Activated CD8-positive, alpha-beta memory T cell treated with anti-CD3 and anti-CD28 coated beads for 36 hours (primary cell): ENCODE data around the gene GPHN. TPM values are rescaled to one million over a fixed set of nuclear protein-coding genes. Genes with fewer than 3 reads are reported as not detected.
"Not testable (repeated sequence)": the region's sequence is repeated elsewhere in the genome, so short reads cannot be mapped to it uniquely, and the experiment has no call there.

Source experiments
- CTCF ChIA-PET: fragments of 350-600 bp; sonication (Branson Sonifier 250); formaldehyde crosslinking; loops from one replicate; lab custom pipeline; 2021; ENCODE audit warnings: antibody characterized with exemption; lab: Charles Lee
- POLR2A ChIA-PET: fragments of 350-600 bp; sonication (Branson Sonifier 250); formaldehyde crosslinking; loops from one replicate; lab custom pipeline; 2021; ENCODE audit warnings: antibody characterized with exemption; lab: Charles Lee
- total RNA-seq, 2 experiments: library from RNA; stranded (reverse); gene quantifications; one replicate each; pipeline ENCODE4 v1.2.3, GENCODE V29; 2021

Gene GPHN
- total RNA-seq, 2 experiments from 2014 or later = 14.6 to 15.5 TPM

GRCh38 chr14:66731298-66731697 lies 223.4 kb downstream of the GPHN start:
- CTCF ChIA-PET, POLR2A ChIA-PET: not testable (repeated sequence)

- ChIA-PET POLR2A (no interaction called here), CTCF (no interaction called here)
Measured at GRCh38 chr14:66735853-66736252, 227.9 kb downstream of the GPHN start.

GRCh38 chr14:66739826-66740225 lies 231.9 kb downstream of the GPHN start:
- ChIA-PET CTCF (interaction anchor here (0.7 kb wide), 1 partner anchor 30 kb away, joined by 5 read pairs; no protein-coding TSS in a partner anchor), POLR2A (no interaction called here)

GRCh38 chr14:66745078-66745477 lies 237.1 kb downstream of the GPHN start:
- ChIA-PET CTCF (no interaction called here), POLR2A (no interaction called here)

- ChIA-PET CTCF (interaction anchor here (0.6 kb wide), 1 partner anchor 25 kb away, joined by 7 read pairs; no protein-coding TSS in a partner anchor), POLR2A (no interaction called here)
Measured at GRCh38 chr14:66746316-66747006, 238.5 kb downstream of the GPHN start.

- POLR2A ChIA-PET = no interaction called here
- CTCF ChIA-PET = no interaction called here
Measured at GRCh38 chr14:66752109-66752508, 244.2 kb downstream of the GPHN start.

GRCh38 chr14:66758031-66758613 lies 250.2 kb downstream of the GPHN start:
- ChIA-PET POLR2A (no interaction called here), CTCF (no interaction called here)

- ChIA-PET CTCF (no interaction called here), POLR2A (no interaction called here)
Measured at GRCh38 chr14:66772146-66772545, 264.2 kb downstream of the GPHN start.

GRCh38 chr14:66782853-66783252 lies 274.9 kb downstream of the GPHN start:
- CTCF ChIA-PET = no interaction called here

GRCh38 chr14:66790101-66790500 lies 282.2 kb downstream of the GPHN start:
- ChIA-PET CTCF (no interaction called here), POLR2A (interaction anchor here (0.7 kb wide), 1 partner anchor 182 kb away, joined by 3 read pairs; no protein-coding TSS in a partner anchor)

More at GRCh38 chr14:66782853-66783252, 274.9 kb downstream of the GPHN start:
- POLR2A ChIA-PET = no interaction called here

GRCh38 chr14:66802962-66803361 lies 295.0 kb downstream of the GPHN start:
- CTCF ChIA-PET = no interaction called here
- POLR2A ChIA-PET = no interaction called here

GRCh38 chr14:66804141-66804540 lies 296.2 kb downstream of the GPHN start:
- CTCF ChIA-PET = no interaction called here
- POLR2A ChIA-PET = no interaction called here

GRCh38 chr14:66813636-66814035 lies 305.7 kb downstream of the GPHN start:
- POLR2A ChIA-PET = no interaction called here

GRCh38 chr14:66815687-66816086 lies 307.7 kb downstream of the GPHN start:
- ChIA-PET CTCF (no interaction called here), POLR2A (no interaction called here)

More at GRCh38 chr14:66813636-66814035, 305.7 kb downstream of the GPHN start:
- CTCF ChIA-PET = no interaction called here

- CTCF ChIA-PET = no interaction called here
- POLR2A ChIA-PET = no interaction called here
Measured at GRCh38 chr14:66824251-66824650, 316.3 kb downstream of the GPHN start.

GRCh38 chr14:66827182-66827581 lies 319.2 kb downstream of the GPHN start:
- POLR2A ChIA-PET = no interaction called here

GRCh38 chr14:66831173-66831572 lies 323.2 kb downstream of the GPHN start:
- ChIA-PET POLR2A (no interaction called here), CTCF (no interaction called here)

More at GRCh38 chr14:66827182-66827581, 319.2 kb downstream of the GPHN start:
- CTCF ChIA-PET = no interaction called here

- POLR2A ChIA-PET = no interaction called here
- CTCF ChIA-PET = no interaction called here
Measured at GRCh38 chr14:66833816-66834215, 325.9 kb downstream of the GPHN start.

- POLR2A ChIA-PET, CTCF ChIA-PET: not testable (repeated sequence)
Measured at GRCh38 chr14:66837436-66837835, 329.5 kb downstream of the GPHN start.

- CTCF ChIA-PET = no interaction called here
Measured at GRCh38 chr14:66842911-66843512, 335.1 kb downstream of the GPHN start.

More at GRCh38 chr14:66842911-66843512, 335.1 kb downstream of the GPHN start:
- POLR2A ChIA-PET = no interaction called here
